ENCODE results near the gene FANCE. TPM values are rescaled to one million over a fixed set of nuclear protein-coding genes. Genes with fewer than 3 reads are reported as not detected.

Gene FANCE
- polyA plus RNA-seq, 1 donor (not counting 4 experiments of a cell fraction or from before 2014, with no cell fraction given): 6.4 TPM

- Histone ChIP-seq H3K4me1 (ENCODE audit: control insufficient read depth, extremely low read depth, insufficient read depth, low read length) (peaks cover 61% of the 10 kb centered on the region), H3K4me2 (ENCODE audit: control insufficient read depth, extremely low read depth, insufficient read depth, low read depth, low read length) (peak overlapping the region; percentile 53), H3K27me3 (ENCODE audit: control insufficient read depth, extremely low read depth, insufficient read depth, low read length) (no peaks in the 10 kb centered on the region), H3K4me3 (ENCODE audit: control insufficient read depth in 2 of 3, extremely low read depth in 1 of 3, insufficient read depth in 2 of 3, low read depth in 1 of 3, low read length in 3 of 3) (no peak overlapping the region), H2AFZ (ENCODE audit: control insufficient read depth, low read length) (no peak overlapping the region), H3K9me1 (ENCODE audit: control insufficient read depth, extremely low read depth, insufficient read depth, low read length) (no peaks in the 10 kb centered on the region), H4K20me1 (ENCODE audit: control insufficient read depth, extremely low read depth, insufficient read depth, low read length) (no peaks in the 10 kb centered on the region), H3K79me2 (ENCODE audit: control insufficient read depth, insufficient read depth, low read length) (peaks cover 46% of the 10 kb centered on the region), H3K27ac (ENCODE audit: control insufficient read depth, insufficient read depth, low read length) (no peak overlapping the region), H3K9ac (ENCODE audit: control insufficient read depth, extremely low read depth, insufficient read depth, low read length) (no peak overlapping the region), H3K9me3 (ENCODE audit: control insufficient read depth, low read depth, low read length) (no peaks in the 10 kb centered on the region), H3K36me3 (ENCODE audit: control insufficient read depth in 2 of 2, extremely low read depth in 1 of 2, insufficient read depth in 2 of 2, low read length in 2 of 2) (peaks cover 2 to 7% of the 10 kb centered on the region in 2 experiments)
- DNase-seq (ENCODE audit: low read depth, low spot score): no peak
- no peak for FAIRE-seq
- TF ChIP-seq EZH2 (IDR thresholded peaks at IDR 0.05; ENCODE audit: low read length) (no peak), CTCF (optimal IDR thresholded peaks at IDR 0.05 in 1 of 3, IDR thresholded peaks at IDR 0.05 in 1 of 3, conservative IDR thresholded peaks at IDR 0.05 in 1 of 3; ENCODE audit: extremely low read depth in 1 of 3, insufficient read depth in 2 of 3, low read length in 3 of 3) (no peak)
- dilution Hi-C loops (cut with MboI; ENCODE audit: extremely low pct_ligation_motif_present, low sequenced_read_pairs): no loop called here
Observed at GRCh38 chr6:35493307-35493983, 41.3 kb downstream of the FANCE start.

- Histone ChIP-seq H4K20me1 (ENCODE audit: control insufficient read depth, extremely low read depth, insufficient read depth, low read length) (no peaks in the 10 kb centered on the region), H3K36me3 (ENCODE audit: control insufficient read depth in 2 of 2, extremely low read depth in 1 of 2, insufficient read depth in 2 of 2, low read length in 2 of 2) (peaks cover 2 to 7% of the 10 kb centered on the region in 2 experiments), H3K4me3 (ENCODE audit: control insufficient read depth in 2 of 3, extremely low read depth in 1 of 3, insufficient read depth in 2 of 3, low read depth in 1 of 3, low read length in 3 of 3) (peak overlapping the region in 2 of 3 experiments; percentile 3 to 19), H3K4me2 (ENCODE audit: control insufficient read depth, extremely low read depth, insufficient read depth, low read depth, low read length) (peak overlapping the region; percentile 53), H3K9me1 (ENCODE audit: control insufficient read depth, extremely low read depth, insufficient read depth, low read length) (no peaks in the 10 kb centered on the region), H3K4me1 (ENCODE audit: control insufficient read depth, extremely low read depth, insufficient read depth, low read length) (peaks cover 55% of the 10 kb centered on the region), H3K27me3 (ENCODE audit: control insufficient read depth, extremely low read depth, insufficient read depth, low read length) (no peaks in the 10 kb centered on the region), H2AFZ (ENCODE audit: control insufficient read depth, low read length) (no peak overlapping the region), H3K9ac (ENCODE audit: control insufficient read depth, extremely low read depth, insufficient read depth, low read length) (peak overlapping the region; percentile 8), H3K27ac (ENCODE audit: control insufficient read depth, insufficient read depth, low read length) (no peak overlapping the region), H3K79me2 (ENCODE audit: control insufficient read depth, insufficient read depth, low read length) (peaks cover 46% of the 10 kb centered on the region), H3K9me3 (ENCODE audit: control insufficient read depth, low read depth, low read length) (no peaks in the 10 kb centered on the region)
- TF ChIP-seq CTCF (optimal IDR thresholded peaks at IDR 0.05 in 1 of 3, IDR thresholded peaks at IDR 0.05 in 1 of 3, conservative IDR thresholded peaks at IDR 0.05 in 1 of 3; ENCODE audit: extremely low read depth in 1 of 3, insufficient read depth in 2 of 3, low read length in 3 of 3) (no peak), EZH2 (IDR thresholded peaks at IDR 0.05; ENCODE audit: low read length) (no peak)
- dilution Hi-C loops (cut with MboI; ENCODE audit: extremely low pct_ligation_motif_present, low sequenced_read_pairs): no loop called here
- DNase-seq (ENCODE audit: low read depth, low spot score) (no peak), FAIRE-seq (peak; percentile 26)
Observed at GRCh38 chr6:35494161-35494563, 42.0 kb downstream of the FANCE start.
